Mucosa of gallbladder (tissue), 1 donor: ENCODE results near the gene LARP1B. TPM values are rescaled to one million over a fixed set of nuclear protein-coding genes. Genes with fewer than 3 reads are reported as not detected.
"Not testable (repeated sequence)": the region's sequence is repeated elsewhere in the genome, so short reads cannot be mapped to it uniquely, and the experiment has no call there.

Source experiments
- DNase-seq: peaks from one replicate; pipeline ENCODE4 v3.0.0-alpha.2; 2020; ENCODE audit warnings: low spot score
- total RNA-seq: library from RNA; stranded (reverse); gene quantifications from one replicate; pipeline ENCODE4 v1.2.1, GENCODE V29; 2021
- donor health status: DM: no; HTN: no; CAD: no.

Gene LARP1B
- total RNA-seq = 23.0 TPM

DNA sequence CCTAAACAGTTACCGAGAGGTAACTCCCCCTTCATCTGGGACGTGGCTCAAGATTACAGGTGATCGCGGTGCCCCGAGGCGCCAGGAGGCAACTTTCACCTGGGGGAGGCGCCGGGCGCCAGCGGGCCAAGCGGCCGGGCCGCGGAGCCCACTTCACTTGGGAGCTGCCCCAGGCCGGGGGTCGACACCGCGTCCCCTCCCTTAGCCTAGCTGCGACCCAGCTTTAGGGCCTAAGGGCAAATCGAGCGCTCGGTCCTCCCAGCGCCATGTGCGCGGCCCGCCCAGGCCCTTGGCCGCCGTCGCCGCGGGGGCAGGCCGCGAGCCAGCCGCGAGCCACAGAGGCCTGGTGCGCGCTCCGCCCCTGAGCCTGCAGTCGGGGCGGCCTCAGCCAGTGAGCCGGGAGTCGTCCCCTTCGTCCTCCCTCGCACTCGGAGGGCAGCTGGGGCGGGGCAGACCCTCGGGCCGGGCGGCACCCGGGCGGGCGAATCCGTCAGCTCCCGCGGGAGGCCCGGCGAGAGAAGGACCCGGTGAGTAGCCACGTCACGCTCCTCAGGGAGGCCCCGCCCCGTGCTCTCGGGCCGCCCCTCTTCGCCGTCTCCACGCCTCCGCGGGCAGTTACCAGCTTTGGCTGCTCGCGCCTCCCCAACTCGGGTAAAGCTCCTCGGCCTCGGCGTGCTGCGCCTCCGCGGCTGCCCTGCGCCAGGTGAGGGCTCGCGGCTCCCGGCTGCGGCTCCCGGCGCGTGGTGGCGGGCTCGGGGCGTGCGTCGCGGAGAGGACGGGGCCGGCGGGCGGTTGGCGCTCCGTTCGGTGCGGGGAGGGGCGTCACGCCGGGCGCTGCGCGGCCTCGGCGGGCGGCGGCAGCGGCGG lies at the start of gene LARP1B:
Gene LARP1B, plus strand, starts transcription at position 614 of the 867 bp plus-strand sequence. CDS start 13,640 bp downstream, outside the sequence.
- DNase-seq = peak; percentile 96

- no peak for DNase-seq
These were observed 35.8 kb upstream of the LARP1B start for GRCh38 chr4:128025319-128025718.

DNA sequence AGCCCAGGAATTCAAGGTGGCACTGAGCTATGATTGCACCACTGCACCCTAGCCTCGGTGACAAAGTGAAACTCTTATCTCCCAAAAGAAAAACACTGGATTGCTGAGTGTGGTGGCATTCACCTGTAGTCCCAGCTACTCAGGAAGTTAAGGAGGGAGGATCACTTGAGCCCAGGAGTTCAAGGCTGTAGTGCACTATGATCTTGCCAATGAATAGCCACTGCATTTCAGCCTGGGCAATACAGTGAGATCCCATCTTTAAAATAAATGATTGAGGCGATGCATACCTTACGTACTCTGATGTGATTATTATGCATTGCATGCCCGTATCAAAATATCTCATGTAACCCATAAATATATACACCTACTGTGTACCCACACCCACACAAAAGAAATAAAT lies 31.2 kb upstream of the LARP1B start:
- DNase-seq = no peak

DNA sequence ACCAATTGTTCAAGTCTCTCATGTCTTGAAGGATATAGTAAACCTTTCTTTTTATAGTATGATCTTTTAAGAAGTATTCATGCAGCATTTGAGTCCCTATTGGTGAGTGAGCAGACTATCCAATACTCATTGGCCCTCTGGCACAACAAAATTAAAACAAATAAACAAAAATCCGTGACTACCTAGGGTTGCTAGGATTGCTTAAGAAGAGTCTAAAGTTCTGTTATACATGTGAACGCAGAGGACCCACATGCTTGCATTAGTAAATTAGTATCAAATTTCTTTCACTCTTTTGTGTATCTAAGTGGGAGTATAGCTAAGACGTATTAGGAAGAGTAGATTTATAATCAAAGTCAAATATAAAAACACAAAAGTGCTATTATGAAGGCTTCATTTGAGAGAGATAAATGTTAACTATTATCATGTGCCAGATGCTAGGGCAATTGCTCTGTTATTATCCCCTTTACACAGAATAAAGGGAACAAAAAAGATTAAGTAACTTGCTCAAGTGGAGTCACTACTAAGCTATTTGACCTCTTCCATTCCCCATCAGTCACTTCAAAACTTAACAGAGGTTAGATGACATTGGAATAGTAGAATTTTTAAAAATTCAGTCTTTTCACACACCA lies 29.2 kb upstream of the LARP1B start:
- DNase-seq = no peak

DNA sequence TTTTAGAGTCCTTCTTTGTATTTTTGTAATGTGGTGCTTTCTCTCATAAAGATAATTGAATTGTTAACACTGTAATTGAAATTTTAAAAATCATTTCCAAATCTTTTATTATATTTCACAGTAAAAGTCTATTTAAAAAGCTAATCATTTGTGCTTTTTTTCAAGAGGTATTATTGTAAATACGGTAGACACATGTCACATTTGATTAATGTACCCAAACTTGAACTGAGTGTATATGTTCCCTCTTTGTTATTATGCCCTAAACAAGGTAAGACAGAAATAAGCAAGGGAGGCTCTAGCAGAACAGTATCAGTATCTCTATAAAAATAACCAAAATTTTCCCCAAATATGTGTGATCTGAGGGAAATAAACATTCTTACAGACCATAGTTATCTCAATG lies 21.5 kb upstream of the LARP1B start:
- DNase-seq = no peak

DNA sequence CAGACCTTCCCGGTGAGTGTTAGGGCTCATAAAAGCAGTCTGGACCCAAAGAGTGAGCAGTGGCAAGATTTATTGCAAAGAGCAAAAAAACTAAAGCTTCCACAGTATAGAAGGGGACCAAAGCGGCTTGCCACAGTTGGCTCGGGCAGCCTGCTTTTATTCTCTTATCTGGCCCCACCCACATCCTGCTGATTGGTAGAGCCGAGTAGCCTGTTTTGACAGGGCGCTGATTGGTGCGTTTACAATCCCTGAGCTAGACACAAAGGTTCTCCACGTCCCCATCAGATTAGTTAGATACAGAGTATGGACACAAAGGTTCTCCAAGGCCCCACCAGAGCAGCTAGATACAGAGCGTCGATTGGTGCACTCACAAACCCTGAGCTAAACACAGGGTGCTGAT lies 14.1 kb upstream of the LARP1B start:
- DNase-seq = not testable (repeated sequence)

GRCh38 chr4:128047514-128047913 lies 13.6 kb upstream of the LARP1B start:
- DNase-seq = not testable (repeated sequence)

DNA sequence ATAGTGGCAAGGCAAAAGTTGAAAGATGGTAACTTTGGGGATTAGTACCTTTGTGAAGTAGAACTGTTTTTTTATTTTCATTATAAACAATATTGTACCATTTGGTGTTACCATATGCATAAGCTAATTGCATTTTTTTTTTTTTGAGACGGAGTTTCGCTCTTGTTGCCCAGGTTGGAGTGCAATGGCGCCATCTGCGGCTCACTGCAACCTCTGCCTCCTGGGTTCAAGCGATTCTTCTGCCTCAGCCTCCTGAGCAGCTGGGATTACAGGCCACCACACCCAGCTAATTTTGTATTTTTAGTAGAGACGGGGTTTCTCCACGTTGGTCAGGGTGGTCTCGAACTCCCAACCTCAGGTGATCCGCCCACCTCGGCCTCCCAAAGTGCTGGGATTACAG lies 9.9 kb upstream of the LARP1B start:
- DNase-seq = not testable (repeated sequence)

DNA sequence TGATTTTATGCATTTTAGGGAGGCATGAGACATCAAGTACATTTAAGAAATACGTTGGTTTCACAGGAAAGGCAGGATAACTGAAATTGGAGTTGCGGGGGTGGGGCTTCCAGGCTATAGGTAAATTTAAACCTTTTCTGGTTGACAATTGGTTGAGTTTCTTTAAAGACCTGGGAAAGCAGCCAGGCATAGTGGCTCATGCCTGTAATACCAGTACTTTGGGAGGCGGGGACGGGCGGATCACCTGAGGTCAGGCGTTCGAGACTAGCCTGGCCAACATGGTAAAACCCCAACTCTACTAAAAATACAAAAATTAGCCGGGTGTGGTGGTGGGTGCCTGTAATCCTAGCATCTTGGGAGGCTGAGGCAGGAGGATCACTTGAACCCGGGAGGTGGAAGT lies 6.2 kb upstream of the LARP1B start:
- not testable (repeated sequence) for DNase-seq

DNA sequence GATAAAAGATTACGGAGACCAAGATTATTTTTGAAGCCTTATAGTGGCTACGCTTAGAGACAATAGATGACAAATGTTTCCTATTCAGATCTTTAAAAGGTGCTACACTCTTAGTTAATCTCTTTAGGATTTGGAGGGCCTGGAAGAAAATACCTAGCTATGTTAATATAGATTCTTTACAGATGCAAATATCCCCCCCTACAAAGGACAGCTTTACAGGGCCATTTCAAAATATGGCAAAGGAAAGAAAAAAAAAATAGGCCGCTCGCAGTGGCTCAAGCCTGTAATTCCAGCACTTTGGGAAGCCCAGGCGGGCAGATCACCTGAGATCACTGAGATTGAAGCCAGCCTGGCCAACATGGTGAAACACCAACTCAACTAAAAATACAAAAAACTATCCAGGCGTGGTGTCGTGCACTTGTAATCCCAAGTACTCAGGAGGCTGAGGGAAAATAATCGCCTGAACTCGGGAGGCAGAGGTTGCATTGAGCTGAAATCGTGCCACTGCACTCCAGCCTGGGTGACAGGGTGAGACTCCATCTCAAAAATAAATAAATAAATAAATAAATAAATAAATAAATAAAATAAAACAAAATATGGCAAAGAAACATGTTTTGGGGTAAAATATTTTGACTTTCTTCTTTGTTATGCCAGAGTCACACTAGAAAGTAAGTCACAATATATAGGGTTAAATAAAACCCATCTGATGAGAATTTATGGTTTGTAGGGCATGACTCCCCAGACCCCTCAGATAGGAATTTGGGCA lies 5.5 kb upstream of the LARP1B start:
- DNase-seq = not testable (repeated sequence)

GRCh38 chr4:128056396-128056795 lies 4.7 kb upstream of the LARP1B start:
- DNase-seq = no peak

GRCh38 chr4:128060121-128060698 lies 902 bp upstream of the LARP1B start:
- no peak for DNase-seq

DNA sequence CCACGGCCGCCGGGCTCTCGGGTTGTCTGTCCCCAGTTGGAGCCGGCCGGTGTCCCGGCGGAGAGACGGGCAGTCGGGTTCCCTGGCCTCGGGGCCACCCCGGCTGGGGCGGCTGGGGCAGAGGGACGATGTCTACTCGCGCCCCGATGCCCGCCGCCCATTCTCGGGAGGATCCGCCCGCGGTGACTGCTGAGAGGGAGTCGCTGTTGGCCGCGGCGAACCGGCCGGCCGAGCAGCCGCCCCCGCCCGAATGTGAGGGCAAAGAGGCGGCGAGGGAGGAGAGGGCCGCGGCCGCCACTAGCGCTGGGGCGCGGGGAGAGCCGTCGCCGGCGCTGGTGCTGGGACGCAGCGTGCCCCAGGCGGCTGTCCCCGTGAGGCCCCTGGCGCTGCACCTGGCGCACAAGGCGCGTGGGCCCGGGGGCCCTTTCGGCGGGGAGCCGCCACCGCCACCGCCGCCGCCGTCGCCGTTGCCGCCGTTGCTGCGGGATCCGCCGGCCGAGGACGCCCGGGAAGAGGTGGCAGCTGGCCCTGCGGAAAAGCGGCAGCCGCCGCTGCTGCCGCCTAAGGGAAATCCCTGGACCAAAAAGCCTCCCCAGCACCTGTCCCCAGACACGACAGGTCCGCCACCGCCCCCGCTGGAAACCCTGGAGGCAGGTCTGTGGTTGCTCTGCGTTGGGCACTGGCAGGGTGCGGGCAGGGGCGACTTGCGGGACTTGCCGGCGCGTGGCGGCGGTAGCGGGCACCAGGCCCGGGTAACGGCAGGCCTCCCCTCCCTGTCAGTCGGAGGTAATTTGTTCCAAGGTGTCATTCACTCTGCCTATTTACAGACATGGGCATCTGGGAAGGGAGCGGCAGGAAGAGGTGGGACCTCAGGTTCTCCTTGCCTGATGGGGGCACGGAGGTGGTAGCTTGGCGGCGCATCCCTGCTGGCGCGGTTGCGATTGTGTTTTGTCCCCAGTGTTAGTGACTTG lies 739 bp downstream of the LARP1B start:
- DNase-seq = peak; percentile 46

DNA sequence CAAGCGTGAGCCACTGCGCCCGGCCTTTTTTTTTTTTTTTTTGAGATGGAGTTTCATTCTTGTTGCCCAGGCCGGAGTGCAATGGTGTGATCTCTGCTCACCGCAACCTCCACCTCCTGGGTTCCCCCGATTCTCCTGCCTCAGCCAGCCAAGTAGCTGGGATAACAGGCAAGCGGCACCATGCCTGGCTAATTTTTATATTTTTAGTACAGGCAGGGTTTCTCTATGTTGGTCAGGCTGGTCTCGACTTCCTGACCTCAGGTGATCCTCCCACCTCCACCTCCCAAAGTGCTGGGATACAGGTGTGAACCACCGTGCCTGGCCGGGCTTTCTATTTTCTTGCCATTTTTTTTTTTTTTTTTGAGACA lies 5.3 kb downstream of the LARP1B start:
- DNase-seq = not testable (repeated sequence)

DNA sequence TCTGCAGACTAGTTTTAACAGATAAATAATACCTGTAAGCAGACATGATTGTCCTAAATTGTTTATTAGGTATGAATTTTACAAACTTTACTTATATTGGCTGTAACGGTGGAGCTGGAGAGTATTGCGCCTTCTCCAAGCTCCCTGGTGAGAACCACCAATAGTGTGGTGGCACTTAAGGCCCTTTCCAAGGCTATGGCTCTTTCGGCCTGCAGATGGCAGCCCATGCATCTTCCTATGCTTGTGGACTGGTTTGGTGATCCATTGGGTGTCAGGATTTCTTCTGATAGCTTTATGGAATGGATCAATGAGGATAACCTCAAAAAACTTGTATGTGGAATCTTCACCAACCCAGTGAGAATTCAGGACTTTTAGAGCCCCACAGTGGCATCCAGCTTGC lies 7.8 kb downstream of the LARP1B start:
- no peak for DNase-seq

- DNase-seq = no peak
These were observed 15.4 kb downstream of the LARP1B start for GRCh38 chr4:128076464-128076863.

- DNase-seq = not testable (repeated sequence)
These were observed 34.2 kb downstream of the LARP1B start for GRCh38 chr4:128095293-128095692.

GRCh38 chr4:128107766-128108165 lies 46.7 kb downstream of the LARP1B start:
- DNase-seq = no peak

GRCh38 chr4:128123036-128123435 lies 61.9 kb downstream of the LARP1B start:
- no peak for DNase-seq

- no peak for DNase-seq
These were observed 69.5 kb downstream of the LARP1B start for GRCh38 chr4:128130621-128131020.

- DNase-seq = no peak
These were observed 73.8 kb downstream of the LARP1B start for GRCh38 chr4:128134925-128135324.
